ENCODE data around the gene MARCHF2.

The MARCHF2 gene

DNA sequence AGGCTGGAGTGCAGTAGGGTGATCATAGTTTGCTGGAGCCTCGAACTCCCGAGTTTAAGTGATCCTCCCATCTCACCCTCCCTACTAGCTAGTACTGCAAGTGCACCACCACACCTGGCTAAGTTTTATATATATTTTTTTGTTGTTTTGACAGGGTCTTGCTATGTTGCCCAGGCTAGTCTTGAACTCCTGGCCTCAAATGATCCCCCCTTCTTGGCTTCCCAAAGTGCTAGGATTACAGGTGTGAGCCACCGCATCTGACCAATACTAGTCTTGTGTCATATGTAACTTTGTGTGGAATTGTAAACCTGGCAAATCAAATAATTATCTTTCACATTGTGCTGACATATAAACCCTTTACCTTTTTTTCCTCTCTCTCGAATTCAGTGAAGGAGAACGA, 41.9 kb downstream of the MARCHF2 start:
- Histone ChIP-seq H3K4me2 (ENCODE audit: low read depth, low read length, poor library complexity, severe bottlenecking) (no peak overlapping the region), H3K79me2 (ENCODE audit: insufficient read depth, low read length) (peaks cover 99% of the 10 kb centered on the region), H4K20me1 (ENCODE audit: low read depth, low read length) (peaks cover 62% of the 10 kb centered on the region), H3K9me3 (ENCODE audit: insufficient read depth, low read length) (no peaks in the 10 kb centered on the region), H3K9me2 (replicated peaks; ENCODE audit: insufficient read depth, low read length) (no peaks in the 10 kb centered on the region), H3K27ac (ENCODE audit: low read depth, low read length) (no peak overlapping the region), H3K36me3 (ENCODE audit: low read length) (peaks cover 23% of the 10 kb centered on the region), H3K4me3 (ENCODE audit: insufficient read depth, low read length, poor library complexity, severe bottlenecking) (no peak overlapping the region), H3F3A (ENCODE audit: insufficient read depth) (no peaks in the 10 kb centered on the region), H2AFZ (ENCODE audit: low read depth, low read length, severe bottlenecking) (no peak overlapping the region), H3K9ac (ENCODE audit: low read length) (no peak overlapping the region), H3K27me3 (ENCODE audit: low read length) (no peaks in the 10 kb centered on the region)
- TF ChIP-seq EZH2phosphoT487 (conservative IDR thresholded peaks at IDR 0.05; ENCODE audit: low read length) = no peak
- TF ChIP-seq, protein P1, sequence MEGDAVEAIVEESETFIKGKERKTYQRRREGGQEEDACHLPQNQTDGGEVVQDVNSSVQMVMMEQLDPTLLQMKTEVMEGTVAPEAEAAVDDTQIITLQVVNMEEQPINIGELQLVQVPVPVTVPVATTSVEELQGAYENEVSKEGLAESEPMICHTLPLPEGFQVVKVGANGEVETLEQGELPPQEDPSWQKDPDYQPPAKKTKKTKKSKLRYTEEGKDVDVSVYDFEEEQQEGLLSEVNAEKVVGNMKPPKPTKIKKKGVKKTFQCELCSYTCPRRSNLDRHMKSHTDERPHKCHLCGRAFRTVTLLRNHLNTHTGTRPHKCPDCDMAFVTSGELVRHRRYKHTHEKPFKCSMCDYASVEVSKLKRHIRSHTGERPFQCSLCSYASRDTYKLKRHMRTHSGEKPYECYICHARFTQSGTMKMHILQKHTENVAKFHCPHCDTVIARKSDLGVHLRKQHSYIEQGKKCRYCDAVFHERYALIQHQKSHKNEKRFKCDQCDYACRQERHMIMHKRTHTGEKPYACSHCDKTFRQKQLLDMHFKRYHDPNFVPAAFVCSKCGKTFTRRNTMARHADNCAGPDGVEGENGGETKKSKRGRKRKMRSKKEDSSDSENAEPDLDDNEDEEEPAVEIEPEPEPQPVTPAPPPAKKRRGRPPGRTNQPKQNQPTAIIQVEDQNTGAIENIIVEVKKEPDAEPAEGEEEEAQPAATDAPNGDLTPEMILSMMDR (IDR thresholded peaks at IDR 0.05; ENCODE audit: insufficient read depth, low read length, poor library complexity, severe bottlenecking) = no peak

DNA sequence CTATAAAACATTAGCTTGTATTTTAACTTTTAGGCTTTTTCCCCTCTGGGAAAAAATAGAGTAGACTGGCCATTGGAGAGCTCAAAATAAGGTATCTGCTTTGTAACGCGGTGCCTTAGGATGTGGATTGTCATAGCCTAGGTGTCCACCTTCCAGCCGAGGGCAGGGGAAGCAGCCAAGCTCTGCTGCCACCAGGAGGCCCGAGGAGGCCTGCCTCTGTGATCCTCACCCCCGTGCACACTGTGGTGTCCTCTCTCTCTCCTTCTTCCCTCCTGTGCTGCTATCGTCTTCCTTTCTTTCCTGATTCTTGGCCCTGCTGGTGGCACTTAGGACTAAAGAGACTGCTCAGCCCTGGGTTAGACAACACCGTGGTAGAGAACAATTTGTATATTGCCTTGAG, 43.0 kb downstream of the MARCHF2 start:
- Histone ChIP-seq H3K4me2 (ENCODE audit: low read depth, low read length, poor library complexity, severe bottlenecking) (no peak overlapping the region), H3K27me3 (ENCODE audit: low read length) (no peaks in the 10 kb centered on the region), H3K9me2 (replicated peaks; ENCODE audit: insufficient read depth, low read length) (no peaks in the 10 kb centered on the region), H3K9ac (ENCODE audit: low read length) (no peak overlapping the region), H3K4me3 (ENCODE audit: insufficient read depth, low read length, poor library complexity, severe bottlenecking) (no peak overlapping the region), H3K36me3 (ENCODE audit: low read length) (peaks cover 23% of the 10 kb centered on the region), H2AFZ (ENCODE audit: low read depth, low read length, severe bottlenecking) (no peak overlapping the region), H3K9me3 (ENCODE audit: insufficient read depth, low read length) (no peaks in the 10 kb centered on the region), H3K79me2 (ENCODE audit: insufficient read depth, low read length) (peaks cover 100% of the 10 kb centered on the region), H4K20me1 (ENCODE audit: low read depth, low read length) (peaks cover 72% of the 10 kb centered on the region), H3K27ac (ENCODE audit: low read depth, low read length) (no peak overlapping the region), H3F3A (ENCODE audit: insufficient read depth) (0 out of 2 replicates have a peak, but pooled peaks cover 5% of the 10 kb centered on the region)
- no peak for TF ChIP-seq EZH2phosphoT487 (conservative IDR thresholded peaks at IDR 0.05; ENCODE audit: low read length)
- TF ChIP-seq, protein P1 (IDR thresholded peaks at IDR 0.05; ENCODE audit: insufficient read depth, low read length, poor library complexity, severe bottlenecking) = no peak

DNA sequence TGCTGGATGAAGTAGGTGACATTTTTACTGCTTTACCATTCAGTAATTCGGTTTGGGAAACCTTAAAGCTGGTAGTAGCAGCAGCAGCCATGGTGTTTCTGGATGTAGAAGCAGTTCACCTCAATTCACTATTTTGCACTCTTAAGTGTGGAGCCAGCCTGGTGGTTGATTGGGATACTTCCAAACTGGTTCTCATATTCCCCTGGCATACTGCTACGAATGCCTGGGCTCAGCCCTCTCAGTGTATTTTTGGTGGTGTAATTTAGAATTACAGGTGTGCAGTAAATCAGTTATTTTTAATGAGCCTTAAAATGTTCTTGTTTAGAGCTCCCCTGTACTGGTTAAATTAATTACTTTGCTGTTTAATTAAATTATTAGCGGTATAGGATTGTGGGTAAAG, 44.1 kb downstream of the MARCHF2 start:
- Histone ChIP-seq H3K79me2 (ENCODE audit: insufficient read depth, low read length) (peaks cover 100% of the 10 kb centered on the region), H3K9me3 (ENCODE audit: insufficient read depth, low read length) (no peaks in the 10 kb centered on the region), H3K27ac (ENCODE audit: low read depth, low read length) (no peak overlapping the region), H3K9ac (ENCODE audit: low read length) (no peak overlapping the region), H3K4me2 (ENCODE audit: low read depth, low read length, poor library complexity, severe bottlenecking) (no peak overlapping the region), H3K9me2 (replicated peaks; ENCODE audit: insufficient read depth, low read length) (no peaks in the 10 kb centered on the region), H3K27me3 (ENCODE audit: low read length) (no peaks in the 10 kb centered on the region), H3F3A (ENCODE audit: insufficient read depth) (0 out of 2 replicates have a peak, but pooled peaks cover 5% of the 10 kb centered on the region), H4K20me1 (ENCODE audit: low read depth, low read length) (peaks cover 73% of the 10 kb centered on the region), H3K4me3 (ENCODE audit: insufficient read depth, low read length, poor library complexity, severe bottlenecking) (no peak overlapping the region), H3K36me3 (ENCODE audit: low read length) (peaks cover 24% of the 10 kb centered on the region), H2AFZ (ENCODE audit: low read depth, low read length, severe bottlenecking) (no peak overlapping the region)
- TF ChIP-seq EZH2phosphoT487 (conservative IDR thresholded peaks at IDR 0.05; ENCODE audit: low read length) = no peak
- TF ChIP-seq, protein P1 (IDR thresholded peaks at IDR 0.05; ENCODE audit: insufficient read depth, low read length, poor library complexity, severe bottlenecking) = no peak
